Middle frontal gyrus (tissue), 1 donor: Measurements from ENCODE around the gene NKX2-4.
"Not testable (repeated sequence)": the region's sequence is repeated elsewhere in the genome, so short reads cannot be mapped to it uniquely, and the experiment has no call there.

Experiments
- DNase-seq: peaks from one replicate; pipeline ENCODE4 v3.0.0-alpha.2; 2015; ENCODE audit warnings: low spot score; ENCODE audit errors: extremely low spot score

Gene NKX2-4

GRCh38 chr20:21397341-21398108, at the start of gene NKX2-4:
Gene NKX2-4, minus strand, starts transcription at chr20:21397526. Its CDS starts 127 bp downstream, at chr20:21397399.
- no peak for DNase-seq

DNA sequence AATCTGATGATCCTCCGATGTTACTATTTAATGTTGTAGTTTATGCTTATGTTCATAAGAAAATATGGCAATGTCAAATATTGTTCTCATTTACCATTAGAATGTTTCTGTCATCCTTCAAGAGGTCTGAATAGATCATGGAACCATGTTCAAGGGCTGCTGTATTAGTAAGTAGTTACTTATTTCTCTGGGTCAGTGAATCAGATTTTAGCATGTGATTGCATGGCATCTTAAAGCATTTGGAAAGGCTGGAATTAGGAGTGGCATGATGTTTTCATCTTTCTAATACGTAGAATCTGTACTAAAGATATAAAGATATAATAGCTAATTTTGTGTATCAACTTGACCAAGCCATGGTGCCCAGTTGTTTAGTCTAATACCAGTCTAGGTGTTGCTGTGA, 40.5 kb upstream of the NKX2-4 start:
- DNase-seq = no peak

GRCh38 chr20:21437248-21437647, 39.9 kb upstream of the NKX2-4 start:
- DNase-seq = no peak

GRCh38 chr20:21436205-21436604, 38.9 kb upstream of the NKX2-4 start:
- no peak for DNase-seq

DNA sequence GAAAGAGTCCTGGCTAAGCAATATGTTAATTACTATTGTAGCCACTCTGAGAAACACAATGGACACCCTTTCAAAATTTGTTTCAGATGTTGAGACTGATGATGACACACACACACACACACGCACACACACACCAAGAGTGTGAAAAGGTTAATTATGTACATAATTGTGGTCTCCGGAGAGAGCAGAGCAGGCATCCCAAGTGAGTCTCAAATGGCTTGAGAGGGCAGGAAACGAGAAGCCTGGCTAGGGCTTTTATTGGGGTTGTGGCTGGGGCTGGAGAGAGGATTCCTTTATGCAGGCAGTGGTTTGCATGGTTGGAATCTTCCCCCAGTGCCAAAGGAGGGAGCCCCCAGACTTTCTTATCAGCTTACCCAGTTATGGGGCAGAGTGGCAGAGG, 38.2 kb upstream of the NKX2-4 start:
- DNase-seq = no peak

DNA sequence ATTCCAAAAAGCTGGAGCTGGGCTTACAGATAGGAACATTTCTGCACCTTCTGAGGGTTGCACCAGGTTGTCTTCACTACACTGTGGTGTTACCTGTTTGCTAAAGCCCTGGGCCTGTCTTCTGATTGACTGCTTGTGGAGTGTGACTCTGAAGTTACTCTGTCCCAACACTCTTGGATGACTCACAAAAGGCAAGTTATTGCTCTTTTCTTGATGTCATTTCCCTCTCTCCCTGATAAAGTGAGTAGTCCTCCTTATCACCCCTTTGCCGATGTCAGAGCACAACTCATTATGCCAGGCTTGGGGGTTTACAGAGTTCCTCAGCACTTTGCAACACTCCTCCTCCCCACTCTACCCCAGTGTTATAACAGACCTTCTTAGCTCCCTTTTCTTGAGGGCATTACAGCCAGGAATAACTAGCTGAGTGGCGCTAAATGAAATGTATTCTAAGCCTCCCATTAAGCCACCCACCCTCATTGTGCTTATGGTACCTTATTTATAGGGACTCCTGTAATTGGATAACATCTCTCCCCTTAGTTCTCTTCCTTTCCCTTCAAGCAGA, 36.1 kb upstream of the NKX2-4 start:
- no peak for DNase-seq

DNA sequence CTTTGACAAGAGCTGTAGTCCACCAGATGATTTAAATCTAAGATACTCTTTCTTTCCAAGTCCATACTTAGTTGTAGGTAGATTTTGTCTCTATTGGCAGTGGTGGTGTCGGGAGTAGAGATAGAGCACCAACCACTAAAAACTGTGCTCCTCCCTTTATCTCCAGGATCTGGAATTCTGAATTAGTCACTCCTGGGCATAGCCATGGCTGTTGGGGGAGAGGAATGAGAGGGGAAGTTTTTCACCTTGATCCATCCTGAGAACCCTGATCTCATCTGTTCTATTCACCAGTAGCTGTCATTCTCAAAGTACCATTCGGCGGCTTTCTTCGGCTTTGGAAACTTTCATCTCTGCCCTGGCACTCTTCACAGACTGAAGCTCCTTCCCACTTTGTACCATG, 35.6 kb upstream of the NKX2-4 start:
- no peak for DNase-seq

DNA sequence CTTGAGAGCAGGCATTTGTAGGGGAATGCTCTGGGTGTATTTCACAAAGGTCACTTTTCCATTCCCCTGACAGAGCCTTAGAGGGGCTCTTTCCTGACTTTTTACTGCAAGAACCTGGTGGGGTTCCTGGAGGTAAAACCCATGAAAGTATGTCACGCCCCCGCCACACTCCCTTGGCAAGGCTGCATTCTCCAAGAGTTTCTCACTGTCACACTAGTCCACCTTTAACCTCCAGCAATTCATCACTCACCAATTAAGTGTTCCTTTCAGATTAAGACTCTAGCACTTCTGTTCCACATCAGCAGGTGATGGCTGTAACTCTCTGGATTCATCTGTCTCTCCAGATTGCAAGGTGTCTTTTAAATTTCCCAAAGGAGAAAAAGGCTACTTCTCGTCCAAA, 32.7 kb upstream of the NKX2-4 start:
- no peak for DNase-seq

- DNase-seq = no peak
These were observed 27.5 kb upstream of the NKX2-4 start for GRCh38 chr20:21424846-21425245.

DNA sequence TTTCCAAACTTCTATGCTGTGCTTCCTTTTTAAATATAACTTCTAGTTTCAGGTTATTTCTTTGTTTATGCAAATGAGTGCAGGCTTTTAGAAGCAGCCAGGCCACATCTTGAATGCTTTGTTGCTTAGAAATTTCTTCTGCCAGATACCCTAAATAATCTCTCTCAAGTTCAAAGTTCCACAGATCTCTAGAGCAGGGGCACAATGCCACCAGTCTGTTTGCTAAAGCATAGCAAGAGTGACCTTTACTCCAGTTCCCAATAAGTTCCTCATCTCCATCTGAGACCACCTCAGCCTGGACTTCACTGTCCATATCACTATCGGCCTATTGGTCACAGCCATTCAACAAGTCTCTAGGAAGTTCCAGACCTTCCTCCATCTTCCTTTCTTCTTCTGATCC, 26.4 kb upstream of the NKX2-4 start:
- not testable (repeated sequence) for DNase-seq

DNA sequence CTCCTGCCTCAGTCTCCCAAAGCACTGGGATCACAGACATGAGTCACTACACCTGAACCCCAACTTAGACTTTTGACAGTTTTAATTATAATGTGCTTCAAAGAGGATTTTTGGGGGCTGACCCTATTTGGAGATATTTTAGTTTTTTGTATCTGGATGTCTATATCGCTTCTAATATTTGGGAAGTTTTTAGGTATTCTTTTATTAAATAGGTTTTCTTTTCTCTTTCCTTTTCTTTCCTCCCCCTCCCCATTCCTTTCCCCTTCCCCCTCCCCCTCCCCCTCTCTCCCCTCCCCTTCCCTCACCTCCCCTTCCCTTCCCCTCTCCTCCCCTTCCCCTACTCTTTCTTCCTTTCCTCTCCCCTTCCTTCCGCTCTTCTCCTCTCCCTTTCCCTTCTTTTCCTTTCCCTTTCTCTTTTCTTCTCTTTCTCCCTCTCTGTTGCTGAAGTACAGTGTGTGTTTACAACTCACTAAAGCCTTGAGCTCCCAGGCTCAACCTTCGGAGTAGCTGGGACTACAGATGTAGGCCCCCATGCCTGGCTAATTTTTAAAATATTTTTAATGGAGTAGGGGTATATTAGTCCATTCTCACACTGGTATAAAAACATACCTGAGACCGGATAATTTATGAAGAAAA, 24.4 kb upstream of the NKX2-4 start:
- no peak for DNase-seq

GRCh38 chr20:21419147-21419546, 21.8 kb upstream of the NKX2-4 start:
- DNase-seq = not testable (repeated sequence)

- not testable (repeated sequence) for DNase-seq
These were observed 16.7 kb upstream of the NKX2-4 start for GRCh38 chr20:21413996-21414395.

- DNase-seq = no peak
These were observed 14.4 kb upstream of the NKX2-4 start for GRCh38 chr20:21411725-21412124.

GRCh38 chr20:21399005-21399475, 1.7 kb upstream of the NKX2-4 start:
- DNase-seq = no peak

GRCh38 chr20:21398109-21399004, 1.0 kb upstream of the NKX2-4 start:
- DNase-seq = no peak

DNA sequence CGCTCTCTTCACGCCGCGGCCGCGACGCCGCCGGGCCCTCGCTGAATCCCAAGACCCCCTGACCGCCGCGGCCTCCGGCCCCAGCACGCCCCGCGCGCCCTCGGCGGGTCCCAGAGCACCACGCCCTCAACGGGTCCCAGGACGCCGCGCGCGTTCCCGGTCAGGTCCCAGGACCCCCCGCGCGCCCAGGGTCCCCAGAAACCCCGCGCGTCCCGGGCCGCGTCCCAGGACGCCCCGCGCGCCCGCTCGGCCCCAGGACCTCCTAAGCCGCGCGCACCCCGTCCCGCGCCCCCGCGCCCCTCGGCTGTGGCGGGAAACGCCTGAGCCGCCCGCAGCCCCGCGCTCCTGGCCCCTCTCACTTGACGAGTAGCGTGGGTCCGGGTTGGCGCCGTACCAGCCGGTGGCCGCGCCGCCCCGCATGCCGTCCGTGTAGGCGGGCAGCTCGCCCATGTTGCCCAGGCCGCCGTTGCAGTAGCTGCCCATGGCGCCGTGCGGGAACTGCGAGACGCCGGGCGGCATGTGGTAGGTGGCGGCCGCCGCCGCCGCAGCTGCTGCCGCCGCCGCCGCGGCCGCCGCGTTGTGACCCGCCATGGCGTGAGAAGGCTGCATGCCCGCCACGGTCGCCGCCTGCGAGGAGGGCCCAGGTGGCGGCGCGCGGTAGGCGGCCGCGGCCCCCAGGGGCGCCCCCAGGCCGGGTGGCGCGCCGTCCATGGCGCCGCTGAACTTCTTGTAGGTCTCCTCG, 556 bp downstream of the NKX2-4 start:
- no peak for DNase-seq

- no peak for DNase-seq
These were observed 1.4 kb downstream of the NKX2-4 start for GRCh38 chr20:21395666-21396598.

- DNase-seq = no peak
These were observed 2.2 kb downstream of the NKX2-4 start for GRCh38 chr20:21395051-21395665.
